PFSK-1 (cell line): ENCODE data around the gene UGT1A10. TPM values are rescaled to one million over a fixed set of nuclear protein-coding genes. Genes with fewer than 3 reads are reported as not detected.
"Not testable (repeated sequence)": the region's sequence is repeated elsewhere in the genome, so short reads cannot be mapped to it uniquely, and the experiment has no call there.

Experiments used
- FOXP2 ChIP-seq: optimal IDR thresholded peaks from 2 replicates; pipeline ENCODE3; 2011; ENCODE audit warnings: borderline replicate concordance, control low read depth, inconsistent platforms; ENCODE audit not compliant: insufficient read depth; ENCODE audit errors: extremely low read length, extremely low read depth
- POLR2AphosphoS5 ChIP-seq: IDR thresholded peaks from 2 replicates; pipeline ENCODE4 v1.6.1; 2012; ENCODE audit warnings: low read depth, mild to moderate bottlenecking, control low read depth, low read length, moderate library complexity
- REST ChIP-seq, 2 experiments: IDR thresholded peaks; 2 replicates each; pipeline versions ENCODE4 v1.6.1 to v1.8.0; 2011 to 2012; ENCODE audit warnings: low read depth in 2 of 2, low read length in 2 of 2, control low read depth in 1 of 2, inconsistent platforms in 1 of 2, mild to moderate bottlenecking in 1 of 2, moderate library complexity in 1 of 2; ENCODE audit not compliant: insufficient read depth in 1 of 2
- SIN3A ChIP-seq: IDR thresholded peaks from 2 replicates; pipeline ENCODE4 v1.6.1; 2012; ENCODE audit warnings: mild to moderate bottlenecking, low read length, moderate library complexity, borderline replicate concordance; ENCODE audit not compliant: insufficient read depth
- TAF1 ChIP-seq: IDR thresholded peaks from 2 replicates; pipeline ENCODE4 v1.6.1; 2012; ENCODE audit warnings: low read length, control low read depth, borderline replicate concordance; ENCODE audit not compliant: insufficient read depth
- polyA plus RNA-seq: library from polyadenylated mRNA; unstranded; fragments of >200 nt; gene quantifications from one replicate; pipeline ENCODE4 v1.2.1, GENCODE V29; 2012; ENCODE audit warnings: low read depth, missing spikeins; ENCODE audit not compliant: insufficient read length

The UGT1A10 gene
- not detected for polyA plus RNA-seq

- TF ChIP-seq SIN3A; FOXP2; REST (IDR thresholded peaks at IDR 0.05; ENCODE audit: insufficient read depth in 1 of 2, low read depth in 2 of 2, low read length in 2 of 2): not testable (repeated sequence)
Observed at GRCh38 chr2:233636306-233636705, at the start of gene UGT1A10. Gene UGT1A10, plus strand, starts transcription at chr2:233636448. Its CDS starts 75 bp downstream, at chr2:233636523.

DNA sequence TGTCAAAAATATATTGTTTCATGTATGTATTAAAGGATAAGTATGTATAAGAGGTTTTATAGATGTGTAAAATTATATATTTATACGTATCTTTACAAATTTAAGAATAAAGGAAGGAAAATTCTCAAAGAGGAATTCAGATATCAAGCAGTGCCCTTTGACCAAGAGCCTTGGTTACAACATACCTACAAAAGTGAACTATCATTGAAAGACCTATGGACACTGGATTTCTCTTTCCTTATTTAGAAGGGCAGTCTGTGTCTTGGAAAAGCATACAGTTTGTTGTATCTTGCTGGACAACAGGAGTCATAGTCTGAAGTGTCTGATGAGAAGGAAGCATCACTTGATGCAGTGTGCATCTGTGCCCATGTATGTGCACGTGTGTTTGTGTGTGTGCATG is 47.8 kb upstream of the UGT1A10 start:
- TF ChIP-seq SIN3A, result no peak
- no peak for TF ChIP-seq POLR2AphosphoS5
- TF ChIP-seq REST (IDR thresholded peaks at IDR 0.05; ENCODE audit: insufficient read depth in 1 of 2, low read depth in 2 of 2, low read length in 2 of 2), result no peak
- TF ChIP-seq TAF1, result no peak
- no peak for TF ChIP-seq FOXP2

DNA sequence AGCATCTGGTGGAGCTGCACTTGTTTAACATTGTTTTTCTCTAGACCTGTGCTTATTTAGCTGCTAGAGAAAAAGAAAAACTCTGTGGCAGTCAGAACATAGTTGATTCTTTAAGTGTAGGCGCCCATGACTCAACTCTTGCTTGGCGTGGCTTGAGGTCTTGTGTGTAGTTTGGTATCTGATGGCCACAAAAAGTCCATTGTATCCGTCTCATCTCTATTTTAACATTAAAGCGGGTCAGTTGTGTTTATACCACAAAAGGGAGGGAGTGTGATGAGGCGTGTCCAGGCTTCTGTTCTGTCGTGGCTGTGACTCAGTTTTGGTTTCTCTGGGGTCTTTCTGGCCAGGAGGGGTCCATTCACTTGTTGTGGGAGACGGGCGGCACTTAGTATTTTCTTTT is 43.0 kb upstream of the UGT1A10 start:
- no peak for TF ChIP-seq REST (IDR thresholded peaks at IDR 0.05; ENCODE audit: insufficient read depth in 1 of 2, low read depth in 2 of 2, low read length in 2 of 2)
- no peak for TF ChIP-seq POLR2AphosphoS5
- TF ChIP-seq FOXP2, result no peak
- no peak for TF ChIP-seq SIN3A
- no peak for TF ChIP-seq TAF1

GRCh38 chr2:233597522-233597921 is 38.7 kb upstream of the UGT1A10 start:
- TF ChIP-seq TAF1 (no peak), POLR2AphosphoS5 (no peak), SIN3A (no peak), FOXP2 (no peak), REST (IDR thresholded peaks at IDR 0.05; ENCODE audit: insufficient read depth in 1 of 2, low read depth in 2 of 2, low read length in 2 of 2) (no peak)

DNA sequence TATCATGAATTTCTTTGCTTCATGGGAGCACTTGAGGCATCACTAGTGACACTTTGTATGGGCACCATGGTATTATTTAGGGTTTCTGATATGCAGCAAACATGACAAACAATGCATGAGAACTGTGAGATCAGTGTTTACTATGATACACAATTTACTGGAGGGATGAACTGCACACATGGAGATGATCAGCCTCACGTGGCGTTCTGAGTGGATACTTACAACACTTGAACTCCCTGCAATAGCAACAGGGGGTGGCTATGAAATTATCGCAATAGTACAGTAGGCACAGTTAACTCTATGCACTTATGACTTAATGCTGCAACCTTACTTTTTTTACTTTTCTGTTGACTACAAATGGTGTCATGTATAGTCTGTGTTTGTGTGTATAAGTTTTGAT is 37.3 kb upstream of the UGT1A10 start:
- TF ChIP-seq FOXP2, result no peak
- no peak for TF ChIP-seq SIN3A
- no peak for TF ChIP-seq POLR2AphosphoS5
- no peak for TF ChIP-seq REST (IDR thresholded peaks at IDR 0.05; ENCODE audit: insufficient read depth in 1 of 2, low read depth in 2 of 2, low read length in 2 of 2)
- TF ChIP-seq TAF1, result no peak
